HT-29 (cell line): ENCODE data around the gene C16orf54. TPM values are rescaled to one million over a fixed set of nuclear protein-coding genes. Genes with fewer than 3 reads are reported as not detected.
A peak's percentile ranks its signal among the peaks of the same experiment; 100 is the strongest.
"Not testable (repeated sequence)": the region's sequence is repeated elsewhere in the genome, so short reads cannot be mapped to it uniquely, and the experiment has no call there.

Experiments
- DNase-seq: peaks from one replicate; pipeline ENCODE4 v3.0.0-alpha.2; 2015; ENCODE audit warnings: low spot score
- total RNA-seq: library from RNA; depleted of rRNA; stranded (reverse); fragments of >200 nt; shearing (Covaris generic); gene quantifications from 2 replicates; pipeline ENCODE4 v1.2.3, GENCODE V29; 2014

Gene C16orf54
- total RNA-seq, 1 experiment from 2014 or later: 0.36 TPM

GRCh38 chr16:29769507-29769906 lies 23.7 kb upstream of the C16orf54 start:
- no peak for DNase-seq

- no peak for DNase-seq
Observed at GRCh38 chr16:29767062-29767461, 21.3 kb upstream of the C16orf54 start.

- no peak for DNase-seq
Observed at GRCh38 chr16:29766571-29766970, 20.8 kb upstream of the C16orf54 start.

GRCh38 chr16:29765167-29766032 lies 19.6 kb upstream of the C16orf54 start:
- peak; percentile 78 for DNase-seq

GRCh38 chr16:29763326-29763725 lies 17.5 kb upstream of the C16orf54 start:
- no peak for DNase-seq

GRCh38 chr16:29761882-29762281 lies 16.1 kb upstream of the C16orf54 start:
- no peak for DNase-seq

- DNase-seq: not testable (repeated sequence)
Observed at GRCh38 chr16:29761280-29761651, 15.5 kb upstream of the C16orf54 start.

GRCh38 chr16:29760567-29761279 lies 14.9 kb upstream of the C16orf54 start:
- no peak for DNase-seq

- peak; percentile 16 for DNase-seq
Observed at GRCh38 chr16:29757950-29758466, 12.2 kb upstream of the C16orf54 start.

GRCh38 chr16:29757086-29757485 lies 11.3 kb upstream of the C16orf54 start:
- not testable (repeated sequence) for DNase-seq

GRCh38 chr16:29756654-29757053 lies 10.9 kb upstream of the C16orf54 start:
- no peak for DNase-seq

GRCh38 chr16:29753516-29753915 lies 7.7 kb upstream of the C16orf54 start:
- DNase-seq: no peak

GRCh38 chr16:29748760-29749149 lies 3.0 kb upstream of the C16orf54 start:
- not testable (repeated sequence) for DNase-seq

GRCh38 chr16:29747947-29748759 lies 2.4 kb upstream of the C16orf54 start:
- no peak for DNase-seq

- DNase-seq: not testable (repeated sequence)
Observed at GRCh38 chr16:29746518-29746917, 728 bp upstream of the C16orf54 start.

GRCh38 chr16:29745121-29745852 lies 503 bp downstream of the C16orf54 start:
- DNase-seq: no peak

- DNase-seq: no peak
Observed at GRCh38 chr16:29744541-29745101, 1.2 kb downstream of the C16orf54 start.

GRCh38 chr16:29743827-29744531 lies 1.8 kb downstream of the C16orf54 start:
- DNase-seq: no peak

- DNase-seq: no peak
Observed at GRCh38 chr16:29743475-29743826, 2.3 kb downstream of the C16orf54 start.

GRCh38 chr16:29742683-29743275 lies 3.0 kb downstream of the C16orf54 start:
- no peak for DNase-seq
